ENCODE measurements around the gene TMEM140.

Gene TMEM140

GRCh38 chr7:135177028-135177696 lies 29.3 kb downstream of the TMEM140 start:
- DNase-seq: no peak

- DNase-seq: no peak
Measured at GRCh38 chr7:135178364-135178763, 30.5 kb downstream of the TMEM140 start.

DNA sequence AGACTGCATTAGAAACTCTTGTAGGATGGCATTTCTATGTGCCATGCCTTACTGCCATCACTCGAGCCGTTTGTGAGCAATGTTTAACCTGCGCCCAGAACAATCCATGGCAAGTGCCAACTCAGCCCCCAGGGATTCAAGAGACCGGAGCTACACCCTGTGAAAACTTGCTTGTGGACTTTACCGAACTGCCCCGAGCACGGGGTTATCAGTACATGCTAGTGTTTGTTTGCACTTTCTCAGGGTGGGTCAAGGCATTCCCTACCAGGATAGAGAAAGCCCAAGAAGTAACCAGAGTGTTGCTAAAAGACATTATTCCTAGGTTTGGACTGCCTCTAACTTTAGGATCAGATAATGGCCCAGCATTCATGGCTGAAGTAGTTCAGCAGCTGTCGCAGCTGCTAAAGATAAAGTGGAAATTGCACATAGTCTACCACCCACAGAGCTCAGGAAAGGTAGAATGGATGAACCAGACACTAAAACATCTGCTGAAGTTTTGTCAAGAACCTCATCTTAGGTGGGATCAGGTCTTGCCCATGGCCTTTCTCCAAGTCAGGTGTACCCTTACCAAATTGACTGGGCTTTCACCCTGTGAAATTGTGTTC lies 31.6 kb downstream of the TMEM140 start:
- no peak for DNase-seq

- DNase-seq: no peak
Measured at GRCh38 chr7:135180122-135180521, 32.2 kb downstream of the TMEM140 start.

- DNase-seq: no peak
Measured at GRCh38 chr7:135181261-135181928, 33.5 kb downstream of the TMEM140 start.

DNA sequence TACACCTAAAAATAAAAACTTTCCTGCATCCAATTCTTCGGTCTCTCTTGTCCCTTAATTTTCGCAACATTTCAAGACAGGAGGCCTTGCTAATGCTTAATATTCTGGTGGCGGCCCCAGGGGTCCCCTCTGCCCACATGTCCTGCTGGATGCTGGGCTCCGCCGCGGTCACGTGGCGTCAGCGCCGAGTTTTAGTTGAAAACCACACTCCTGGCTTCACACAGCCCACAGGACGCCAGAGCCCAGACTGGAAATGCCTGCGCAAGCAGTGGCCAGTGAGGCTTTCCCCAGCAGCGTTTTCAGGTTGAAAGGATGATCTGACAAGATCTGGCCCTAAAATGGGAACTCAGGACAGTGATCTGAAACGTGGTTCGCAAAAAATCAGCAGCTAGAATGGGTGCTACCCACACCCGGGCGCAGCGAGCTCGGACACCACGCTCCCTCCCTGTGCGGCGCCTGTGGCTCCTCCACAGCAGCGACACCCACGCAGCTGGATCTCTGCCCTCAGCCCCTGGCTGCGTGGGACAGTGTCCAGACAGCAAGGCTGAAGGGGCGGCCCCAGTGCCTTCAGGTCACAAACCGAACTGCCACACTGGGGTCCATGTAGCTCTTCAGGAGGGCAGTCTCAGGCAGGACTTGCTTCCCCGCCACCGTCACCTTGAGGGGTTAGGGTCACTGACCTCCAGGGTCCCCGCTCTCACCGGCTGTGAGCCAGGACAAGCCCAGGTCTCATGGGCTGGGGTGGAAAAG lies 34.2 kb downstream of the TMEM140 start:
- no peak for DNase-seq

DNA sequence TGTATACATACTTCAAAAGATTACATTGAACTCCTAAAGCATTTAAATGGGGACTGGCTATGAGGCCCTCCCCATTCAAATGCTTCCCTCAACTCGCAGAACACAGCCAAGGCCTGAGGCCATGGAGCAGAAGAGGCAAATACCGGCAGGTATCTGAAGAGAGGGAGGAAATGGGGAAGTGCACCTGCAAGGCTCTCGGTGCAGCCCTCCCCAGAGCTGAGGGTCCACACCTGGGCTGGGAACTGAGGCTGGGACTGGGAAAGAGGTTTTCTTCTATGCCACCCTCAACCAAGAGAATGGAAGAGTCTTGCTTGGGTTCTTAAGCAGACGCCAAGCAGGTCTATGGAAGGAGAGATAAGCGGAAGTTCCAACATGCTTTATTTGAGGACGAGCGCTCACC lies 35.6 kb downstream of the TMEM140 start:
- DNase-seq: no peak

GRCh38 chr7:135184254-135184841 lies 36.5 kb downstream of the TMEM140 start:
- no peak for DNase-seq

- no peak for DNase-seq
Measured at GRCh38 chr7:135185471-135186260, 37.8 kb downstream of the TMEM140 start.

DNA sequence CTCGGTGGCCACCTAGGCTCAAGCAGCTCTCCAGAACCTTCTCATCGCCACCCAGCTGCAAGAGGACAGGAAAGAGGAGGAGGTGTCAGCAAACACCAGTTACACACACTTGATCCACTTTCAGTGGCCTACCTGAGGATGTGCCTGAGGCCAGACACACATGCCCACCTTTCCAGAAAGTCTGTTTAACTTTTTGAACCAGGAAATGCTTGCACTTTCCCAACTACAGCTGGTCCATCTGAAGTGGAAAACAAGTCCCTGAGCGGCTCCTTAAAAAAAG lies 38.3 kb downstream of the TMEM140 start:
- no peak for DNase-seq

GRCh38 chr7:135186841-135187253 lies 39.0 kb downstream of the TMEM140 start:
- no peak for DNase-seq

DNA sequence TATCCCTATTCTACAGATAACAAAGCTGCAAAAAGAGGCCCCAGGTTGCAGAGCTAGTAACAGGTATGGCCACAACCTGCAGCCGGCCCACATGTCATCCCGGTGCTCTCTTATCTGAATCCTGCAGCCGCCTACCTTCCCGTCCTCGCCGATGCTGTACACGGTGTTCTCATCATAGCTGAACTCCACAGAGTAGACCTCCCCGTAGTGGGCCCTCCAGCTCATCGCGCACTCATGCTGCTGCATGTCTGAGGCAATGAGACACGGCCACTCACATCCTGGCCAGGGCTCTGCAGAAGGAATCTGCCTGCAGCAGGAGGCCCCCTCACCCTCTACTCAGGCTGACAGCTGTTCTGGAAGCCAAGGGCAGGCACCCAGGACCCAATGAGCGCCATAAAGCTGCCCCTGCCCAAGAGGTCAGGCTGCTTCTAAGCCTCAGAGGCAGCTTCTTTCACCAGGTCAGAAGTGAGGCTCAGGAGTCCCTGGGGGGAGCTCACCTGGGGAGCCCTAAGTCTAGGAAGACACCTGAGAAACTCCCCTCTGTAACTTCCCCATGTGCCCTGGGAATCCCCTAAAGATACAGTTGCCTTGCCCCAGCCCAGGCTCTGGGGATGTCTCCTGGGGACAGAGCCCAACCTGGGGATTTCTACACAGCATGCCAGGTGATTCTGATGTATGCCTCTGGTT lies 40.6 kb downstream of the TMEM140 start:
- DNase-seq: no peak

- DNase-seq: no peak
Measured at GRCh38 chr7:135189221-135189662, 41.4 kb downstream of the TMEM140 start.

DNA sequence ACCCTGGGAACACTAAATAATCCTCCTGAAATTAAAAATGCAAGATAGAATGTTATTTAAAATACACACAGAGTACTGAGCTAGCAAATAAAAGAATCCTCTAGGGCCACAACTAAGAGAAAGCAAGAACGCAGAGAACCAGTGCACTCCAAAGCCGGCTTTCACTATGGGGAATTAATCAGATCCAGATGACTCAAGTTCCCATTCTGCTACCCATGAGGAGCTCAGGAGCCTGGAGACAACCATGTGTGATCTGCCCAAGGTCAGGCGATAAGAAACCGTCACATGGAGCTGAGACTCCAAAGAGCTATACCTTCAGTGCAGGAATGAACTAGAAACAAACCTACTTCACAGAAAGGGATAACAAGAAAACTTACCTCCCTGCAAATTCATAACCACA lies 42.1 kb downstream of the TMEM140 start:
- no peak for DNase-seq

DNA sequence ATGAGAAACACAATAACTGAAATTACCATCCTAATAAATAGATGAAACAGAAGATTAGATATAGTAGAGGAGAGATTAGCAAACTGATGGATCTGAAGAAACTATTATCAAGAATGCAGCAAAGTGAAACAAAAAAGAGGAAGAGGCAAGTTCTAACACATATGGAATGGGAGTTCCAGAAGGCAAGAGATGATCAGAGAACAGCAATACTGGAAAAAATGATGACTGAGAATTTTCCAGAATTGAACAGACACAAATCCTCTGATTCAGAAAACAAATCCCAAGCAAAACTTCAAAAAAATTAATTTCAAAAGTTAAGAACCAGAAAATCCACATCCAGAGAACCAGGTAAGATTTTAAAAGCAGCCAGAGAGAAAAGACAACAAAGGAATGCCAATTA lies 42.8 kb downstream of the TMEM140 start:
- no peak for DNase-seq

- DNase-seq: no peak
Measured at GRCh38 chr7:135192914-135193536, 45.2 kb downstream of the TMEM140 start.

DNA sequence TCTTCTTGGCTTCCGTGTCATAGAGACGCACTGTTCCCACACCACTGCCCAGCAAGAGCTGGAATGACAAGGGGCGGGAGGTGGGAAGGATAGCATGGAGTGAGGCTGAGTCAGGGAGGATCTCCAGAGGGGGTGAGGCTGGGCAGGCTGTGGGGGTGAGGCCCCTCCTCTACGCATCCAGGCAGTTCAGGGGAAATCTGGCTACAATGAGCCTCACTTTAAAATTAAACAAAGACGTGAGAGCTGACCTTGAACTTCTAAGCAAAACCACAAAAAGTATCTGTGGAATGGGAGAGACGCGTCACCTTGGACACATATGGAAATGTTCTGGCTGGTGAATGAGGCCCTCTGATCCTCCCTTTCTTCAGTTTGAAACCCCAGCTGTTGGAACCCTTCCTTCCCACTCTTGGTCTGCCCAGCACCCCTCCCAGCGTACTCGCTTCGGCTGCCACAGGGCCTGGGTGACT lies 45.8 kb downstream of the TMEM140 start:
- DNase-seq: no peak

GRCh38 chr7:135194494-135195095 lies 46.7 kb downstream of the TMEM140 start:
- no peak for DNase-seq

GRCh38 chr7:135195156-135195555 lies 47.3 kb downstream of the TMEM140 start:
- no peak for DNase-seq

- no peak for DNase-seq
Measured at GRCh38 chr7:135195968-135196629, 48.2 kb downstream of the TMEM140 start.
